HL-60 (cell line): ENCODE measurements around the gene COPZ2.

Source experiments
- DNase-seq, 2 experiments: peaks; one replicate each; pipeline ENCODE4 v3.0.0-alpha.2; 2010 to 2020; ENCODE audit warnings: low read depth in 1 of 2, low spot score in 1 of 2
- H3K27ac ChIP-seq: fragments of 250-450 bp; sonication (Bioruptor Pico); replicated peaks from 2 replicates; pipeline ENCODE4 v1.5.1; 2020; ENCODE audit warnings: mild to moderate bottlenecking, moderate library complexity
- H3K27me3 ChIP-seq: fragments of 250-450 bp; sonication (Bioruptor Pico); 2 replicates; pipeline ENCODE4 v1.5.1; 2021; ENCODE audit warnings: mild to moderate bottlenecking, moderate library complexity; ENCODE audit not compliant: insufficient read depth, poor library complexity, severe bottlenecking
- H3K4me3 ChIP-seq: replicated peaks from 2 replicates; pipeline ENCODE4 v1.5.1; 2011; ENCODE audit warnings: mild to moderate bottlenecking, control low read depth, low read length; ENCODE audit not compliant: insufficient read depth
- GABPA ChIP-seq: IDR thresholded peaks from 2 replicates; pipeline ENCODE4 v1.6.1; 2012; ENCODE audit warnings: low read depth
- POLR2AphosphoS5 ChIP-seq: IDR thresholded peaks from 2 replicates; pipeline ENCODE4 v1.6.1; 2012; ENCODE audit warnings: low read depth
- SPI1 ChIP-seq: IDR thresholded peaks from 2 replicates; pipeline ENCODE4 v1.6.1; 2012; ENCODE audit warnings: low read depth, mild to moderate bottlenecking, borderline replicate concordance
- TF ChIP-seq, protein P1 (sequence below): IDR thresholded peaks from one replicate; pipeline ENCODE4 v1.5.1; 2011; ENCODE audit warnings: low read length, control low read depth, inconsistent platforms; ENCODE audit not compliant: insufficient read depth
- TF ChIP-seq, protein P2 (sequence below): IDR thresholded peaks from 2 replicates; pipeline ENCODE4 v1.6.1; 2012; ENCODE audit warnings: low read depth; ENCODE audit not compliant: insufficient replicate concordance

Gene COPZ2

GRCh38 chr17:47999582-47999981 lies 38.0 kb downstream of the COPZ2 start:
- H3K27ac ChIP-seq: no peak overlapping the region
- DNase-seq: peak in 1 of 2 experiments; percentile 27
- TF ChIP-seq GABPA (no peak), SPI1 (no peak), POLR2AphosphoS5 (no peak)
- TF ChIP-seq, protein P1, sequence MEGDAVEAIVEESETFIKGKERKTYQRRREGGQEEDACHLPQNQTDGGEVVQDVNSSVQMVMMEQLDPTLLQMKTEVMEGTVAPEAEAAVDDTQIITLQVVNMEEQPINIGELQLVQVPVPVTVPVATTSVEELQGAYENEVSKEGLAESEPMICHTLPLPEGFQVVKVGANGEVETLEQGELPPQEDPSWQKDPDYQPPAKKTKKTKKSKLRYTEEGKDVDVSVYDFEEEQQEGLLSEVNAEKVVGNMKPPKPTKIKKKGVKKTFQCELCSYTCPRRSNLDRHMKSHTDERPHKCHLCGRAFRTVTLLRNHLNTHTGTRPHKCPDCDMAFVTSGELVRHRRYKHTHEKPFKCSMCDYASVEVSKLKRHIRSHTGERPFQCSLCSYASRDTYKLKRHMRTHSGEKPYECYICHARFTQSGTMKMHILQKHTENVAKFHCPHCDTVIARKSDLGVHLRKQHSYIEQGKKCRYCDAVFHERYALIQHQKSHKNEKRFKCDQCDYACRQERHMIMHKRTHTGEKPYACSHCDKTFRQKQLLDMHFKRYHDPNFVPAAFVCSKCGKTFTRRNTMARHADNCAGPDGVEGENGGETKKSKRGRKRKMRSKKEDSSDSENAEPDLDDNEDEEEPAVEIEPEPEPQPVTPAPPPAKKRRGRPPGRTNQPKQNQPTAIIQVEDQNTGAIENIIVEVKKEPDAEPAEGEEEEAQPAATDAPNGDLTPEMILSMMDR: no peak
- TF ChIP-seq, protein P2, sequence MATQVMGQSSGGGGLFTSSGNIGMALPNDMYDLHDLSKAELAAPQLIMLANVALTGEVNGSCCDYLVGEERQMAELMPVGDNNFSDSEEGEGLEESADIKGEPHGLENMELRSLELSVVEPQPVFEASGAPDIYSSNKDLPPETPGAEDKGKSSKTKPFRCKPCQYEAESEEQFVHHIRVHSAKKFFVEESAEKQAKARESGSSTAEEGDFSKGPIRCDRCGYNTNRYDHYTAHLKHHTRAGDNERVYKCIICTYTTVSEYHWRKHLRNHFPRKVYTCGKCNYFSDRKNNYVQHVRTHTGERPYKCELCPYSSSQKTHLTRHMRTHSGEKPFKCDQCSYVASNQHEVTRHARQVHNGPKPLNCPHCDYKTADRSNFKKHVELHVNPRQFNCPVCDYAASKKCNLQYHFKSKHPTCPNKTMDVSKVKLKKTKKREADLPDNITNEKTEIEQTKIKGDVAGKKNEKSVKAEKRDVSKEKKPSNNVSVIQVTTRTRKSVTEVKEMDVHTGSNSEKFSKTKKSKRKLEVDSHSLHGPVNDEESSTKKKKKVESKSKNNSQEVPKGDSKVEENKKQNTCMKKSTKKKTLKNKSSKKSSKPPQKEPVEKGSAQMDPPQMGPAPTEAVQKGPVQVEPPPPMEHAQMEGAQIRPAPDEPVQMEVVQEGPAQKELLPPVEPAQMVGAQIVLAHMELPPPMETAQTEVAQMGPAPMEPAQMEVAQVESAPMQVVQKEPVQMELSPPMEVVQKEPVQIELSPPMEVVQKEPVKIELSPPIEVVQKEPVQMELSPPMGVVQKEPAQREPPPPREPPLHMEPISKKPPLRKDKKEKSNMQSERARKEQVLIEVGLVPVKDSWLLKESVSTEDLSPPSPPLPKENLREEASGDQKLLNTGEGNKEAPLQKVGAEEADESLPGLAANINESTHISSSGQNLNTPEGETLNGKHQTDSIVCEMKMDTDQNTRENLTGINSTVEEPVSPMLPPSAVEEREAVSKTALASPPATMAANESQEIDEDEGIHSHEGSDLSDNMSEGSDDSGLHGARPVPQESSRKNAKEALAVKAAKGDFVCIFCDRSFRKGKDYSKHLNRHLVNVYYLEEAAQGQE: no peak
- no peaks in the 10 kb centered on the region for H3K27me3 ChIP-seq
- no peak overlapping the region for H3K4me3 ChIP-seq

- no peak overlapping the region for H3K4me3 ChIP-seq
- H3K27ac ChIP-seq: no peak overlapping the region
- no peak for DNase-seq
- TF ChIP-seq, protein P2: no peak
- no peak for TF ChIP-seq GABPA
- TF ChIP-seq POLR2AphosphoS5: no peak
- TF ChIP-seq, protein P1: no peak
- no peak for TF ChIP-seq SPI1
- H3K27me3 ChIP-seq: no peaks in the 10 kb centered on the region
Measured at GRCh38 chr17:47998044-47998443, 39.6 kb downstream of the COPZ2 start.

- Histone ChIP-seq H3K27ac (no peak overlapping the region), H3K4me3 (no peak overlapping the region), H3K27me3 (no peaks in the 10 kb centered on the region)
- TF ChIP-seq SPI1 (no peak), POLR2AphosphoS5 (no peak), GABPA (no peak)
- TF ChIP-seq, protein P2: no peak
- TF ChIP-seq, protein P1: no peak
- no peak for DNase-seq
Measured at GRCh38 chr17:47997586-47997985, 40.0 kb downstream of the COPZ2 start.
